Peyer's patch (tissue), 4 donors: ENCODE data around the gene DLGAP1. TPM values are rescaled to one million over a fixed set of nuclear protein-coding genes. Genes with fewer than 3 reads are reported as not detected.

Experiments used
- DNase-seq, 3 donors: peaks; one replicate each; pipeline ENCODE4 v3.0.0-alpha.2; 2017 to 2019
- H3K27ac ChIP-seq, 4 donors: fragments of 200-600 bp; sonication (generic); one replicate each; pipeline ENCODE4 v1.5.1; 2016 to 2019
- H3K27me3 ChIP-seq, 2 donors: fragments of 200-600 bp; sonication (generic); one replicate each; pipeline ENCODE4 v1.5.1; 2019
- H3K36me3 ChIP-seq, 3 donors: fragments of 200-600 bp; sonication (generic); one replicate each; pipeline ENCODE4 v1.5.1; 2016 to 2019
- H3K4me1 ChIP-seq, 4 donors: fragments of 200-600 bp; sonication (generic); one replicate each; pipeline ENCODE4 v1.5.1; 2016 to 2019
- H3K4me3 ChIP-seq, 4 donors: fragments of 200-600 bp; sonication (generic); 1 replicate in 3 of 4; 2 replicates in 1 of 4; pipeline ENCODE4 v1.5.1; 2016 to 2019; ENCODE audit warnings: mild to moderate bottlenecking in 1 of 4
- H3K9me3 ChIP-seq, 4 donors: fragments of 200-600 bp; sonication (generic); one replicate each; pipeline ENCODE4 v1.5.1; 2016 to 2019; ENCODE audit warnings: mild to moderate bottlenecking in 1 of 4
- CTCF ChIP-seq, 6 experiments: fragments of 450-650 bp in 4 of 6; fragments of 200-600 bp in 2 of 6; sonication (generic) in 1 of 6; IDR thresholded peaks; one replicate each; pipeline ENCODE4 v1.5.1; 2017 to 2019; ENCODE audit warnings: antibody characterized with exemption in 6 of 6, mild to moderate bottlenecking in 3 of 6, moderate library complexity in 1 of 6
- POLR2A ChIP-seq, 2 donors: fragments of 450-650 bp; IDR thresholded peaks; one replicate each; pipeline ENCODE4 v1.5.1; 2017; ENCODE audit warnings: antibody characterized with exemption in 2 of 2, mild to moderate bottlenecking in 2 of 2, moderate library complexity in 2 of 2
- total RNA-seq, 4 donors: library from RNA; depleted of rRNA; stranded (reverse); fragments of >200 nt; gene quantifications; one replicate each; pipeline ENCODE4 v1.1.0, GENCODE V29; 2016

DLGAP1 gene
- total RNA-seq, 4 donors from 2014 or later = 0.53 to 4.1 (median 2.1) TPM

- Histone ChIP-seq H3K4me1 (no peaks in the 10 kb centered on the region), H3K36me3 (no peaks in the 10 kb centered on the region), H3K27ac (no peak overlapping the region), H3K9me3 (no peaks in the 10 kb centered on the region), H3K27me3 (no peaks in the 10 kb centered on the region), H3K4me3 (no peak overlapping the region)
- DNase-seq = no peak
- TF ChIP-seq CTCF (IDR thresholded peaks at IDR 0.05) (no peak), POLR2A (IDR thresholded peaks at IDR 0.05) (no peak)
Observed at GRCh38 chr18:3857544-3857943, 597.6 kb downstream of the DLGAP1 start.

- TF ChIP-seq CTCF (IDR thresholded peaks at IDR 0.05) (no peak), POLR2A (IDR thresholded peaks at IDR 0.05) (no peak)
- DNase-seq = no peak
- Histone ChIP-seq H3K27me3 (no peaks in the 10 kb centered on the region), H3K4me1 (no peaks in the 10 kb centered on the region), H3K4me3 (no peak overlapping the region), H3K27ac (no peak overlapping the region), H3K36me3 (no peaks in the 10 kb centered on the region), H3K9me3 (no peaks in the 10 kb centered on the region)
Observed at GRCh38 chr18:3855966-3856365, 599.1 kb downstream of the DLGAP1 start.

GRCh38 chr18:3852321-3852720 lies 602.8 kb downstream of the DLGAP1 start:
- no peaks in the 10 kb centered on the region for H3K9me3 ChIP-seq
- H3K27ac ChIP-seq = no peak overlapping the region
- H3K27me3 ChIP-seq = no peaks in the 10 kb centered on the region
- TF ChIP-seq CTCF (IDR thresholded peaks at IDR 0.05) (no peak), POLR2A (IDR thresholded peaks at IDR 0.05) (no peak)
- no peak for DNase-seq
- H3K4me3 ChIP-seq = no peak overlapping the region
- no peaks in the 10 kb centered on the region for H3K4me1 ChIP-seq
- no peaks in the 10 kb centered on the region for H3K36me3 ChIP-seq

- Histone ChIP-seq H3K27me3 (no peaks in the 10 kb centered on the region), H3K9me3 (no peaks in the 10 kb centered on the region), H3K4me1 (no peaks in the 10 kb centered on the region), H3K4me3 (no peak overlapping the region), H3K27ac (no peak overlapping the region), H3K36me3 (no peaks in the 10 kb centered on the region)
- no peak for DNase-seq
- TF ChIP-seq POLR2A (IDR thresholded peaks at IDR 0.05) (no peak), CTCF (IDR thresholded peaks at IDR 0.05) (no peak)
Observed at GRCh38 chr18:3851159-3851558, 603.9 kb downstream of the DLGAP1 start.

GRCh38 chr18:3848316-3848715 lies 606.8 kb downstream of the DLGAP1 start:
- Histone ChIP-seq H3K36me3 (no peaks in the 10 kb centered on the region), H3K4me1 (no peaks in the 10 kb centered on the region), H3K27me3 (no peaks in the 10 kb centered on the region), H3K4me3 (no peak overlapping the region), H3K9me3 (no peaks in the 10 kb centered on the region), H3K27ac (no peak overlapping the region)
- no peak for DNase-seq
- TF ChIP-seq POLR2A (IDR thresholded peaks at IDR 0.05) (no peak), CTCF (IDR thresholded peaks at IDR 0.05) (no peak)

GRCh38 chr18:3845161-3845560 lies 609.9 kb downstream of the DLGAP1 start:
- TF ChIP-seq POLR2A (IDR thresholded peaks at IDR 0.05) = no peak
- H3K9me3 ChIP-seq = no peaks in the 10 kb centered on the region
- no peaks in the 10 kb centered on the region for H3K4me1 ChIP-seq
- H3K4me3 ChIP-seq = no peak overlapping the region
- H3K36me3 ChIP-seq = no peaks in the 10 kb centered on the region
- H3K27me3 ChIP-seq = no peaks in the 10 kb centered on the region
- H3K27ac ChIP-seq = no peak overlapping the region
- no peak for DNase-seq
